Loucy (cell line): ENCODE data around the gene SP140.

Experiments
- EZH2phosphoT487 ChIP-seq: fragments of 200-600 bp; IDR thresholded peaks from 2 replicates; pipeline ENCODE4 v1.6.1; 2018; ENCODE audit warnings: antibody characterized with exemption, mild to moderate bottlenecking, moderate library complexity, borderline replicate concordance
- TF ChIP-seq, protein P1 (sequence below): fragments of 200-600 bp; sonication (generic); conservative IDR thresholded peaks from 2 replicates; pipeline ENCODE4 v1.5.1; 2014; ENCODE audit warnings: mild to moderate bottlenecking, antibody characterized with exemption, low read length

DNA sequence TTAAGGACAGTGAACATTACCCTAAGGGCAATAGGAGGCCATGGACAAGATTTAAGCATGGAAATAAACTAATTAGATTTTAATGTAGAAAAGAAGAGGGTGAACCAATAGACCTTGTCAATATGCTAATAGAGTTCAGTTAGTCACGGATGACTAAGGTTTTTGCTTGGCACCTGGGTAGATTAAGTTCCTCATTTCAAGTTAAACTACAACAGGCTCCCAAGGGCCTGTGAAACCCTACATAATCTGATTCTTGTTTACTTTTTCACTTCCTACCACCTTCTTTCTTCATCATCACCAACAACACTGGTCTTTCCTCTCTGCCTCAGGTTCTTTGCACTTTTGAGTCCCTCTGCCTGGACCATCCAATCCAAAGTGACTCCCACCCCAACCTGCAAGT is 20.5 kb upstream of the SP140 start:
- TF ChIP-seq, protein P1, sequence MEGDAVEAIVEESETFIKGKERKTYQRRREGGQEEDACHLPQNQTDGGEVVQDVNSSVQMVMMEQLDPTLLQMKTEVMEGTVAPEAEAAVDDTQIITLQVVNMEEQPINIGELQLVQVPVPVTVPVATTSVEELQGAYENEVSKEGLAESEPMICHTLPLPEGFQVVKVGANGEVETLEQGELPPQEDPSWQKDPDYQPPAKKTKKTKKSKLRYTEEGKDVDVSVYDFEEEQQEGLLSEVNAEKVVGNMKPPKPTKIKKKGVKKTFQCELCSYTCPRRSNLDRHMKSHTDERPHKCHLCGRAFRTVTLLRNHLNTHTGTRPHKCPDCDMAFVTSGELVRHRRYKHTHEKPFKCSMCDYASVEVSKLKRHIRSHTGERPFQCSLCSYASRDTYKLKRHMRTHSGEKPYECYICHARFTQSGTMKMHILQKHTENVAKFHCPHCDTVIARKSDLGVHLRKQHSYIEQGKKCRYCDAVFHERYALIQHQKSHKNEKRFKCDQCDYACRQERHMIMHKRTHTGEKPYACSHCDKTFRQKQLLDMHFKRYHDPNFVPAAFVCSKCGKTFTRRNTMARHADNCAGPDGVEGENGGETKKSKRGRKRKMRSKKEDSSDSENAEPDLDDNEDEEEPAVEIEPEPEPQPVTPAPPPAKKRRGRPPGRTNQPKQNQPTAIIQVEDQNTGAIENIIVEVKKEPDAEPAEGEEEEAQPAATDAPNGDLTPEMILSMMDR: no peak
- no peak for TF ChIP-seq EZH2phosphoT487
